Thyroid gland (tissue), 4 donors: ENCODE measurements around the gene TOGARAM2. TPM values are rescaled to one million over a fixed set of nuclear protein-coding genes. Genes with fewer than 3 reads are reported as not detected.

ENCODE experiments used
- DNase-seq, 2 donors: peaks; one replicate each; pipeline ENCODE4 v3.0.0-alpha.2; 2019
- H3K27ac ChIP-seq, 3 donors: fragments of 200-600 bp; sonication (generic); 1 replicate in 2 of 3; 2 replicates in 1 of 3; pipeline ENCODE4 v1.5.1; 2016 to 2019; ENCODE audit warnings: mild to moderate bottlenecking in 1 of 3, moderate library complexity in 1 of 3
- H3K27me3 ChIP-seq: fragments of 200-600 bp; sonication (generic); one replicate; pipeline ENCODE4 v1.5.1; 2019
- H3K36me3 ChIP-seq, 2 donors: fragments of 200-600 bp; sonication (generic); one replicate each; pipeline ENCODE4 v1.5.1; 2016 to 2019
- H3K4me1 ChIP-seq, 2 donors: fragments of 200-600 bp; sonication (generic); one replicate each; pipeline ENCODE4 v1.5.1; 2017 to 2019
- H3K4me3 ChIP-seq, 3 donors: fragments of 200-600 bp; sonication (generic); replicated peaks in 1 of 3; 1 replicate in 2 of 3; 2 replicates in 1 of 3; pipeline ENCODE4 v1.5.1; 2016; ENCODE audit warnings: mild to moderate bottlenecking in 1 of 3
- H3K9me3 ChIP-seq: fragments of 200-600 bp; sonication (generic); one replicate; pipeline ENCODE4 v1.5.1; 2017
- CTCF ChIP-seq, 6 experiments: fragments of 200-600 bp in 3 of 6; fragments of 450-650 bp in 3 of 6; sonication (generic) in 3 of 6; IDR thresholded peaks; one replicate each; pipeline ENCODE4 v1.5.1; 2016 to 2019; ENCODE audit warnings: antibody characterized with exemption in 6 of 6, mild to moderate bottlenecking in 2 of 6, inconsistent platforms in 1 of 6, moderate library complexity in 1 of 6
- POLR2A ChIP-seq, 2 donors: fragments of 450-650 bp; IDR thresholded peaks; one replicate each; pipeline ENCODE4 v1.6.1; 2017; ENCODE audit warnings: antibody characterized with exemption in 2 of 2, mild to moderate bottlenecking in 2 of 2, moderate library complexity in 1 of 2
- WGBS, 2 donors: methylation state at CpG; one replicate each; pipeline ENCODE4 v1.1.5; 2017; 5-methylcytosine and 5-hydroxymethylcytosine counted together
- intact Hi-C: fragments of 100-400 bp; cut with DNase I; formaldehyde crosslinking; loops from one replicate; pipeline ENCODE4 v1.15.1; 2023
- total RNA-seq, 4 donors: library from RNA; depleted of rRNA; stranded (reverse); fragments of >200 nt; gene quantifications; one replicate each; pipeline ENCODE4 v1.2.3, GENCODE V29; 2016

The TOGARAM2 gene
- total RNA-seq, 4 donors from 2014 or later, result under 0.01 to 0.78 (median 0.35) TPM

- no peaks in the 10 kb centered on the region for H3K9me3 ChIP-seq
- H3K27me3 ChIP-seq, result no peaks in the 10 kb centered on the region
- WGBS, 2 donors, result 85 to 95% methylated on average over 9 of the region's 9 CpGs
- no peak for TF ChIP-seq POLR2A (IDR thresholded peaks at IDR 0.05)
- no peak for TF ChIP-seq CTCF (IDR thresholded peaks at IDR 0.05)
- DNase-seq, result no peak
- no peak overlapping the region for H3K4me3 ChIP-seq
- H3K4me1 ChIP-seq, result no peaks in the 10 kb centered on the region
- no peak overlapping the region for H3K27ac ChIP-seq
- H3K36me3 ChIP-seq, result no peaks in the 10 kb centered on the region
- intact Hi-C loops, result no loop called here
Measured at GRCh38 chr2:29041161-29041660, 60.1 kb downstream of the TOGARAM2 start.

- no peaks in the 10 kb centered on the region for H3K27me3 ChIP-seq
- H3K27ac ChIP-seq, result no peak overlapping the region
- no peak overlapping the region for H3K4me3 ChIP-seq
- WGBS, 2 donors, result 71 to 76% methylated on average over 9 of the region's 9 CpGs
- TF ChIP-seq POLR2A (IDR thresholded peaks at IDR 0.05) (no peak), CTCF (IDR thresholded peaks at IDR 0.05) (no peak)
- no peaks in the 10 kb centered on the region for H3K4me1 ChIP-seq
- H3K9me3 ChIP-seq, result no peaks in the 10 kb centered on the region
- intact Hi-C loops, result no loop called here
- DNase-seq, result no peak
- no peaks in the 10 kb centered on the region for H3K36me3 ChIP-seq
Measured at GRCh38 chr2:29042561-29043075, 61.5 kb downstream of the TOGARAM2 start.

GRCh38 chr2:29044459-29044858 is 63.4 kb downstream of the TOGARAM2 start:
- 95 to 100% methylated on average over 4 of the region's 4 CpGs for WGBS, 2 donors
- Histone ChIP-seq H3K9me3 (no peaks in the 10 kb centered on the region), H3K36me3 (no peaks in the 10 kb centered on the region), H3K27ac (no peak overlapping the region), H3K4me3 (no peak overlapping the region), H3K4me1 (no peaks in the 10 kb centered on the region), H3K27me3 (no peaks in the 10 kb centered on the region)
- no peak for DNase-seq
- intact Hi-C loops, result no loop called here
- TF ChIP-seq POLR2A (IDR thresholded peaks at IDR 0.05), result no peak
- TF ChIP-seq CTCF (IDR thresholded peaks at IDR 0.05), result no peak

- 93 to 94% methylated on average over 2 of the region's 2 CpGs for WGBS, 2 donors
Measured at GRCh38 chr2:29046321-29046720, 65.2 kb downstream of the TOGARAM2 start.

More at GRCh38 chr2:29046321-29046720, 65.2 kb downstream of the TOGARAM2 start:
- DNase-seq, result no peak
- Histone ChIP-seq H3K27ac (no peak overlapping the region), H3K9me3 (no peaks in the 10 kb centered on the region), H3K27me3 (no peaks in the 10 kb centered on the region), H3K4me1 (no peaks in the 10 kb centered on the region), H3K4me3 (no peak overlapping the region), H3K36me3 (no peaks in the 10 kb centered on the region)
- intact Hi-C loops, result no loop called here
- TF ChIP-seq CTCF (IDR thresholded peaks at IDR 0.05), result no peak
- TF ChIP-seq POLR2A (IDR thresholded peaks at IDR 0.05), result no peak
